GM19467 (cell line): ENCODE measurements around the gene ADGRG3.

Experiments used
- ATAC-seq: cut with Tn5 transposase; IDR thresholded peaks from one replicate; pipeline ENCODE4 v1.9.1; 2021; ENCODE audit warnings: mild to moderate bottlenecking, moderate library complexity; ENCODE audit not compliant: unreplicated experiment

Gene ADGRG3

DNA sequence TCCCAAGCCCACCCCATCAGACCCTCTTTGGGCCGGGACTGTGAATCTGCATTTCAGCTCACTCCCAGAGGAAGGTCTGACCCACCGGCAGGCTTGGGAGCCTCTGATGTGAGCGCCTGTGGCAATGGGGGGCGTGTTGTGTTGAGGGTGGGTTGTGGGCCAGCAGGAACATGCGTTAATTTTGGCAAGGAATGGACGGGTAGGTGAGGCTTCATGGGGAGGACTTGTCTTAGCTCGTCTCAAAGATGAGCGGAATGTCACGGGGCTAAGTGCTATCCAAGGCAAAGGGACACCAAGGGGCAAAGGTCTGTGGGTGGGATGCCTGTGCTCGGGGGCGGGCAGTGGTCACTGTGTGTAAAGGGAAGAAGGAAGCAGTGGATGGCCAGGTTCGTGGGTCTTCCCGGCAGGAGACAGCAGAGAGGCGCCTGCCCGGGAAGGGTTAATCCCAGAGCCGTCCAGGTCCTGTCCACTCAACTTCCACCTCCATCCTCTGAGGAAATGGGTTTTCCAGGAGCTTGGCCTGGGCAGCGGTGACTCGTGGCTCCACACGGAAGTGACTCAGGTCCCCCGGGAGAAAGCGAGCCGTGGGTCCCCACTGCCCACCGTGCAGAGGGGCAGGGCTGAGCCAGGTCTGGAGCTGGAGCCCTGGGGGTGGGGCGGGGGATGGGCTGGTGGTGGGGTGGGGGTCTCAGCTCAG lies 22.3 kb upstream of the ADGRG3 start:
- ATAC-seq: no peak

DNA sequence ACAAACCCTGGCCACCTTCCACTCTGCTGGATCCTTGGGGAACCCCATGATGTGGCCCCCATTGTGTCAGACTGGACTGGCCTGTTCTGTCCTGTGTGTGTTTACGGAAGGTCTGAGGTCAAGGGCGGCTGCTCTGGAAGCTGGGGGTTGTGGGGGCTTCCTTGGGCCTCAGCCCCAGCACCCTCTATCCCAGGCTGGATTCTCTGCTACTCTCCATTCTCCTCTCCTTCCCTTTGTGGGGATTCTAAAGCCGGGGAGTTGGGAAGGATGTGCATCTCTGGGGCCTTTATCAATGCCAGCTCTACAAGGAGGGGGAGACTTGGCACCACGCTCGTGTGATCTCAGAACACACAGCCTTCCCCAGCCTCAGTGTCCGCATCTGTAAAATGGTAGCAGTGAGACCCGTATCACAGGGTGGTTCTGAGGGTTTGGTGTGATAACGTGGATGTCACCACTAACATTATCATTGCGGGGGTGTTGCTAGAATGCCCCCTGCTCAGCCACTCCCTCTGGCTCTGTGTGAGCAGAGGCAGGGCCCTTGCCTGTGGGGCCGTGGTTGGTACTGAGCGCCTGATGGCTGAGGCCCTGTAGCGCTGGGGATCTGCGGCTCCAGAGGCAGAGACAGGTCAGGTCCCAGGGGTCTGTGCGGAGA lies 21.6 kb upstream of the ADGRG3 start:
- ATAC-seq: no peak

DNA sequence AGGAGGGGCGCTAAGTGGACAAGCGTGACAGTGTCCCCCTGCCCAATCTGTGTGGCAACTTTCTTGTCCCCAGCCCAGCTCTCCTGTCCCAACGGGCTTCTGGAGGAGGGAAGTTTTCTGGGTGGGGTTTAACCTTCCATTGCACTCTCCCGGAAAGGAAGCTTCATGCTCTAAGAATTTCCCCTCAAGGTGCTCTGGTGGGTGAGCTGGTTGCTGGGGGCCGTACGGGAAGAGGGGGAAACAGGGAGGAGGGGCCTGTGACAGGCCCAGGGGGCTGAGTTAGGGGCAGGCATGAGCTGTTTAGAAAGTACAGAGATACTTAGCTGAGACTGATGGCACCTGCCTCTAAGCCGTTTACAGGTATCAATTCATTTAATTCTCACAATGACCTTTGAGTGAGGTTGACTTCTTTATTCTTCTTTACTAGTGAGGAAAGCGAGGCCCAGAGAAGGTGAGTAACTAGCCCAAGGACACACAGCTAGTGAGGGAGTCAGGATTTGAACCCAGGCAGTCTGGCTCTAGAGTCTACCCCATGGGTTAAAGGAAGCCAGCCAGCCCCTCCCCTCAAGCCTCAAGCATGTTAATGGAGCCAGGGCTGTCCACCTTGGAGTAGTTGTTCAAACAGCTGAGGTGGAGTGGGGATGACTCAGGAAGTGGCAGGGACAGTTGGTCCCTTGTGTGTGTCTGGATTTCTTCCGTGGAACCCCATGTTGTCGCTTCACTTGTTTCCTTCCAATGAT lies 20.8 kb upstream of the ADGRG3 start:
- no peak for ATAC-seq

DNA sequence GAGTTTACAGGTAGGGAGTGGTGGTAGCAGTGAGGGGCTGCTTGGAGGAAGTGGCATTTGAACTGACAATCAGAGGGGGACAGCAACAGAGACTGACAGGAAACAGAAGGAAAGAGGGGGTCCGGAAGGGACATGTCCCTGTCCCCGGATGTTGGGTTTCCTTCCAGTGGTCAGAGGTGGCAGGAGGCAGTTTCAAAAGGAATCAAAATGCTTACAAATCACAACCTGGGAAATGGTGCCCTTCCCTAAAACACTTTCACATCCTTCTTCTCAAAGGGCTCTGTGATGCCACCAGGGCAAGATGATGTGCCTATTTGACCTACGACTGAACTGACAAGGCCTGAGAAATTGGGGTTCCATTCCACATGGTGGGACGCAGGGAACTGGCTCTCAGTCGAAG lies 20.0 kb upstream of the ADGRG3 start:
- no peak for ATAC-seq

DNA sequence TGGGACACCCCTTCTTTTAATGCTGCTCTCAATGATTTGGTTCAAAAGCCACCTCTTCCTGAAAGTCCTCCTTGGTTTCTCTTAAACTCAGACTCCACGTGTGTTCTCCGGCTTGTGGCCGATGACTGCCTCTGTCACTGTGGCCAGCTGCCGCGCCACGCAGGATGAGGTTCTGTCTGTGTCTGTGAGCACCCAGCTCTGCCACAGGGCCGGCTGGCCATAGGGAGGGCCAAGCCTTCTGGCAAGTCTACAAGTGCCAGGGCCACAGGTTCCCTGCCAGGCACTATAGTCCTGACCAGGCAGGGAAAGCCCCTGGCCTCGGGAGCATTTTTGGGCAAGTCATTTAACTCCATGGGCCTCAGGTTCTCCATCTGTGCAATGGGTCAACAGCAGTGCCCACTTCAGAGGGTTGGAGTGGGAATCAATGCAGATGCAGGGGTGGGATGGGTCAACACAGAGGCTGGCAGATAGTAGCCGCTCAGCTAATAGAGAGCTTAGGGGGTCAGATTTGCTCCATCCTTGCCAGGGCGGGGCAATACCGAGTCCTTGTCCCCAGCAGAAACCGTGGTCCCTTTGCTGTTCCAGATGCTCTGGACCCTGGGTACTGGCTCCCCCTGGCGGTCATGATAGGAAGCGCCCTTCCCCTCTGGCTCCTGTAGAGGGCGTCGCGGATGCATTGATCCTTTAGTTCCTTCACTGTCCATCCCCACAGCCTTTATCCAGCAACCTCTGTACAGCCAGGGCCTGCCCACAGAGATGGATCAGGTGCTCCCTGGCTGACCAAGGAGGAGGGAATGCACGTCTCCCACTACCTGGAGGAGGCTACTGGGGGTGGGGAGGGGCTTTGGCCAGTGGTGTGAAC lies 19.3 kb upstream of the ADGRG3 start:
- ATAC-seq: no peak

DNA sequence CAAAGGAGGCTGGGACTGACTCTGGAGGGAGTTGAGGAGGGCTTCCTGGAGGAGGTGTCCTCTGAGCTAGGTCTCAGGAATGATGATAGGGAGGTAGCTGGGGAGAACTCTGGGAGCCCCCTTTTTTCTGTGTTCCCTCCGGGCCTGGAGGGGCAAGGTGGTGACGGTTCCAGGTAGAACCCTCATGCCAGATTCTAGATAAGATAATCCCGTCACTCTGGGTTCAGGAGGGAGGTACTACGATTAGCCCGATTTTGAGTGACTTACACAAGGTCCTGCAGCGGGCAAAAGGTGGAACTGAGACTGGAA lies 18.7 kb upstream of the ADGRG3 start:
- ATAC-seq: no peak

DNA sequence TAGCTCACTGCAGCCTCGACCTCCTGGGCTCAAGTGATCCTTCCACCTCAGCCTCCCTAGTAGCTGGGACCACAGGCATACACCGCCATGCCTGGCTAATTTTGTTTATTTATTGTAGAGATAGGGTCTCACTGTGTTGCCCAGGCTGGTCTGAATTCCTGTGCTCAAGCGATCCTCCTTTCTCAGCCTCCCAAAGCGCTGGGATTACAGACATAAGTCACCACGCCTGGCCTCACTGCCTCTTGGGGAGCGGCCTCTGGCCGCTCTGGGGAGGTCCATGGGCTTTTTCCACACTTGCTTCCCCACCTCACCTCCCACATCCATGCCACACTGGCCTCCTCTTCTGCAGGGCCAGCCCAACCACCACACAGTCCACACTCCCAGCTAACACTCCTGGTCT lies 18.3 kb upstream of the ADGRG3 start:
- ATAC-seq: no peak

DNA sequence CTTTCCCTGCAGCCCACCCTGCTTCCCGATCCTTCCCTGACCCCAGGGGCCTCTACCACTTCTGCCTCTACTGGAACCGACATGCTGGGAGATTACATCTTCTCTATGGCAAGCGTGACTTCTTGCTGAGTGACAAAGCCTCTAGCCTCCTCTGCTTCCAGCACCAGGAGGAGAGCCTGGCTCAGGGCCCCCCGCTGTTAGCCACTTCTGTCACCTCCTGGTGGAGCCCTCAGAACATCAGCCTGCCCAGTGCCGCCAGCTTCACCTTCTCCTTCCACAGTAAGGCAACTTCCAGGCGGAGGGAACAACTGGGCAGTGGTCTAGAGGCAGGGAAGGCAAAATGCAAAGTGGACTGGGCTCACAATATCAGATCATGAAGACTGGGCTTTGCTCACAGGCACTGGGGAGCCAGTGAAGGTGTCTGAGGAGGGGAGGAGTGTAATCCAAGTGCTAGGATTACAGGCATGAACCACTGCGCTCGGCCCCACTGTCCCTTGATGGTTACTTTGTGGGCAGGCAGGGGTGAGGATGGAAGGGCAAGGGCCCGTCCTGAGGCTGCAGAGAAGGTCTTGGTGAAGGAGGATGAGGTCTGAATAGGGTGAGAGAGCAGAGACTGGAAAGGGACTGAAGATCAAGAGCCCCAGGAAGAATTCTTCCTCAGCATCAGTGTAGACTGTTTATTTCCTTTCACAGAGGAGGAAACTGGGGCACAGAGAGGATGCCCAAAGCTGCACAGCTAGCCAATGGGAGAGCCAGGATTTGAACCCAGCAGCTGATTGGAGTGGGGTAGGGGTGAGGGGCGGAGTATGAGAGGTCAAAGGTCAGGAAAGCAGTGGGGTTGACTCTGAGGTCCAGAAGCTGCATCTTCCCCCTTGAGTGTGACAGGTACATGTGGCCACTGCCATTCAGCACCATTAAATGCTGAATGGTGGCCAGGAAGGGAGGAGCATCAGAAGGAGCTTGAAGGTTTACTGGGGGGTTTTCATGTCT lies 16.5 kb upstream of the ADGRG3 start:
- ATAC-seq: no peak

DNA sequence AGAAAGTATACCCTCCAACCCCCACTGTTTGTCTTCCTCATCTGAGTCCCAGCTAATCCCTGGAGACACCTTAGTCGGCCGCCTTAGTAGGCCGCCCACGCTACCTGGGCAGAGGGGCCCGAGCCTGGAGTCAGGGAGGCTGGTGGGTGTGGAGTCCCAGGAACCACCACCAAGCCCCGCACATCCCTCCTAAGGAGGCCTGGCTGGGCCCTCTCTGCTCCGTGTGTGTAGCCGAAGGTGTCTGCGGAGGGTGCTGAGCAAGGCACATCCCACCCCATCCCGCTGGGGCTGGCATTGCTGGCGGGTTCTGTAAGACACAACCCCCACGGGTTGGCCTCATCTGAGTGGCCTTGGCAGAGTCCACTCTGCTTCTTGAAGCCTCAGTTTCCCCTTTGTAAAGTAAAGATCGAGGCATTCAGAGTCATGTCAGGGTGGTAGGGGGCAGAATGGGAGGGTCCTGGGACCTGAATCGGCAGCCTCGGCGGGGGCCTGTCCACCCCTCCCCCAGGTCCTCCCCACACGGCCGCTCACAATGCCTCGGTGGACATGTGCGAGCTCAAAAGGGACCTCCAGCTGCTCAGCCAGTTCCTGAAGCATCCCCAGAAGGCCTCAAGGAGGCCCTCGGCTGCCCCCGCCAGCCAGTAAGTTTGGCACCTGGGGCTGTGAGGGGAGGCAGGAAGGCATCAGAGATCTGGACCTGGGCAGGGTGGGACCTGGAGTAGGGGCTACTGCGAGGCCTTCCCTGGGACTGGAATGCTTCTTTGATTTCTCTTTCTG lies 15.2 kb upstream of the ADGRG3 start:
- ATAC-seq: no peak

DNA sequence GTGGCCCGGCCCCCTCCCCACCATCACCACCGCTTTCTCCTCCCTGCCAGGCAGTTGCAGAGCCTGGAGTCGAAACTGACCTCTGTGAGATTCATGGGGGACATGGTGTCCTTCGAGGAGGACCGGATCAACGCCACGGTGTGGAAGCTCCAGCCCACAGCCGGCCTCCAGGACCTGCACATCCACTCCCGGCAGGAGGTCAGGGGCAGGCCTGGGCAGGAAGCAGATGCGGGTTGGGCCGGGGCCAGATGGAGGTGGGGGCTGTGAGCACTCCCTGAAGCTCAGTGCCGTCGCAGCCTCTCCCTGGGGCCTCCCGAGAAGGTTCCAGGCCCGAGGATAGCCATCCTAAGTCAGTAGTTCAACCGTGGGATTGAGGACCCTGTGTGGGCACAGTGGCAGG lies 14.2 kb upstream of the ADGRG3 start:
- ATAC-seq: no peak

DNA sequence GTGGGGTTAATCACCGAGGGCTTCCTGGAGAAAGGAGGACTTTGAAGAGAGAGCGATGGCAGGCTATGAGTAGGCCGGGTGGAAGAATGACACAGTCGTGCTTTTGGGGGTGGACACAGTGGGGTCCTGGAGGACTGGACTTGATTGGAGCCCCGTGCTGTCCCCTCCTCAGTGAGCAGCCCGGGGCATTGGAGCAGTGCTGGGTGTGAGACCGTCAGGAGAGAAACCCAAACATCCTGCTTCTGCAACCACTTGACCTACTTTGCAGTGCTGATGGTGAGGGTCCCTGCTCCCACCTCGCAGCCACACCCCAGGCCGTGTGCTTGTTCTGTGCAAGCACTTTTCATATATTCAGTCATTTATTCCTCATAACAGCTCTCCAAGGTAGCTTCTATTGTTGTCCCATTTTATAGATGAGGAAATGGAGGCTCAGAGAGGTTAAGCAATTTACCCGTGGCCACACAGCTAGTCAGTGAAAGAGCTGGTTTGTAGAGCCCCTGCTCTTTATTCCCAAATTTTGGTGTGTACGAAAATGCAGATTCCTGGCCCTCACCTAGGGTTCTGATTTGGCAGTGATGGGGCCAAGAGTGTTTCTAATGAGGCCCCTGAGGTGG lies 11.7 kb upstream of the ADGRG3 start:
- no peak for ATAC-seq

DNA sequence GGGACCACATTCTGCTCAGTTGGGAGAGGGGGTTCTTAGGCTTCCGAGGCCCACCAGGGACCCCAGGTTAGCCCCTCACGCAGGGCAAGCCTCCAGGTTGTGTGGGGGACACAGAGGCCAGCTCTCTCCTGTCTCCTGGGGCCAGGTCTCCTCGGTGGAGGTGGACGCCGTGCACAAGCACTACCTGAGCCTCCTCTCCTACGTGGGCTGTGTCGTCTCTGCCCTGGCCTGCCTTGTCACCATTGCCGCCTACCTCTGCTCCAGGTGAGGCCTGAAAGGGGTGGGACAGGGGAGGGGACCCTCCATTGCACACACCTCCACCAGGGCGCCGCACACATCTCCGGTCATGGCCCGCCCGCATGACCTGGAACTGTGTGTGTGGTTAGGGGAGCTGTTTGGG lies 10.9 kb upstream of the ADGRG3 start:
- no peak for ATAC-seq

DNA sequence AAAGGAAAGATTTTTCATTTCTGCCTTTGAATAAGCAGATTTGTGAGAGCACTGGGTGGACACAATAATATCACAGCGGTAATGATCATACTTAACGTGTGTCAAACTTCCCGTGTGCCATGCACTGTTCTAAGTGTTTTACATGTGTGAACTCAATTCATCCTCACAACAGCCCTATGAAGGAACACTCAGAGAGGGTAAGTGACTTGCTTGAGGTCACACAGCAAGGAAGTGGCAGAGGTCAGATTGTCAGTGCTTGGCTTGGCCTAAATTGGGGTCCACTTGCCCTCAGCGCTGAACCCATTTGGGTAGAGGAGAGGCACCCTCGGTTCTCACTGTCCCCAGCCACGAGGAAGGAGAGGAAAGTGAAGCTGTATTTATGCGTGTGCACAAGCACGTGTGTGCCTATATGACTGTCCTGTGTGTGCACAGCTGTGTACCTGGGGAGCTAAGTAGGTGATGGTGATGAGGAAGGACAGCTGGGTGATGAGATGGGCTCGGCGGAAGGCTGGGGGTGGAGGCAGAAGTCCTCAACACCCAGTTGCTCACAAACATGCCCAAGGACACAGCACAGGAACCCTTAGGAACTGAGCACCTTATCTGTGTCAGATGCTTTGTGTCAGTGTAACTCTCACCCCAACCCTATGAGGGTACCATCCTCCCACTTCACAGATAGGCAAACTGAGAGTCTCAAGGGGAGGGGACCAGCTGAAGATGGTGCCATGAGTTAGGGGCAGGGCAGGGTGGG lies 9.8 kb upstream of the ADGRG3 start:
- no peak for ATAC-seq

DNA sequence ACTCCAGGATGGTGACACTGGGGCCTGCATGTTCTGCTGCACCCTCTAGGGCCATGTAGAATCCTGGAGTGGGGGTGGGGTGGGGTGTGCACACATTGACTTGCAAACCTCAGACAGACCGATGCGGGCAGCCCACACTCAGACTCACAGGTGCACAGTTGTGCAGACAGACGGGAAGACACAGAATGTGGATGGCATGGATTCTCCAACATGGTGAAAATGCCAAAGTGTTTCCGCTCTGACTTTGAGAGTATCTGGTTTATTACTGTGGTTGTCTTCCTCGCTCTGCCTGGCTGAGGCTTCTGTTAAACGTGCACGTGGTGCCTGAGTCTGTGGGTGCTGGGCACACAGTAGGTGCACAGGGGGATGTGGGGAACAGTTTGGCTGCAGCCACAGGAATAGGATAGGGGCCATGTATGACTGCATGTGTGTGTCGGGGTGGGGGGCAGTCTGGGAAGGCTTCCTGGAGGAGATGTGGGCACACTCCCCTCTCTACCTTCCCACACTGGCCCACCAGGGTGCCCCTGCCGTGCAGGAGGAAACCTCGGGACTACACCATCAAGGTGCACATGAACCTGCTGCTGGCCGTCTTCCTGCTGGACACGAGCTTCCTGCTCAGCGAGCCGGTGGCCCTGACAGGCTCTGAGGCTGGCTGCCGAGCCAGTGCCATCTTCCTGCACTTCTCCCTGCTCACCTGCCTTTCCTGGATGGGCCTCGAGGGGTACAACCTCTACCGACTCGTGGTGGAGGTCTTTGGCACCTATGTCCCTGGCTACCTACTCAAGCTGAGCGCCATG lies 9.0 kb upstream of the ADGRG3 start:
- no peak for ATAC-seq

DNA sequence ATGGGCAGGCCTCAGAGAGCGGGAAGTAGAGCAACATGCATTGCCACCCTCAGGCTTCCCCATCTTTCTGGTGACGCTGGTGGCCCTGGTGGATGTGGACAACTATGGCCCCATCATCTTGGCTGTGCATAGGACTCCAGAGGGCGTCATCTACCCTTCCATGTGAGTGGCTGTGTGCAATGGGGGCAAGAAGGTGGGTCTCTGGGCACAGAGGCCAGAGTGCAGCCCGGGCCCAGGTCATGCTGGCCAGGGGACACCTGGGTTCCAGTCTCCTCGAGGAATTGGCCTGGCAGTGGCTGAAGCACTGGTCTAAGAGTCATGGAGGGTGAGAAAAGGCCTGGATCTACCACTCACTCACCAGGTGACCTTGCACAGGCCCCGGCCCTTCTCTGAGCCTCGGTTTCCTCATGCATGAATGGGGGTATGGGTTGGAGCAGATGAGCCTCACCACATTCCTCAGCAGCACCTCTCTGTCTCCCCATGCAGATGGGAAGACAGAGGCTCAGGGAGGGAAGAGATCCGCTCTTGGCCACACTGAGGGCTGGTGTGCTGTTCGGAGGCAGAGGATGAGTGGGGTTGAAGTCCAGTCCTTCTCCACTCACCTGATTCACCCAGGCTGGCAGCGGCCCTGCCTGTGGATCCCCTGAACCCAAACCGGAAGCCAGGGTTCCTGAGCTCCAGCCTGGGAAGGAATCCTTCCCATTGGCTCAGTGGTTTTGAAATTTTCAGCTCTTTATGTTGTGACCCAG lies 7.2 kb upstream of the ADGRG3 start:
- ATAC-seq: no peak

DNA sequence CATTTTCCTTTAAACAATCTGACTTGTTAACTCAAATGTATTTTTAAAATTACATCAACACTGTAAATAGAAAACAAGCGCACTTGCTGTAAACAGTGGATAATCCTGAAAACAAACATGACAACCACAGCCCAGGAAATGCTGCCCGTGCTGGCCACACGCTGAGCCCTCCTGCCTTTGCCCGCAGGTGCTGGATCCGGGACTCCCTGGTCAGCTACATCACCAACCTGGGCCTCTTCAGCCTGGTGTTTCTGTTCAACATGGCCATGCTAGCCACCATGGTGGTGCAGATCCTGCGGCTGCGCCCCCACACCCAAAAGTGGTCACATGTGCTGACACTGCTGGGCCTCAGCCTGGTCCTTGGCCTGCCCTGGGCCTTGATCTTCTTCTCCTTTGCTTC lies 6.6 kb upstream of the ADGRG3 start:
- ATAC-seq: no peak
